ENCODE results near the gene PMPCA.
"Not testable (repeated sequence)": the region's sequence is repeated elsewhere in the genome, so short reads cannot be mapped to it uniquely, and the experiment has no call there.

The PMPCA gene

GRCh38 chr9:136412962-136413361 lies 2.5 kb downstream of the PMPCA start:
- DNase-seq (ENCODE audit: low spot score), result no peak

GRCh38 chr9:136416427-136416826 lies 6.0 kb downstream of the PMPCA start:
- no peak for DNase-seq (ENCODE audit: low spot score)

- no peak for DNase-seq (ENCODE audit: low spot score)
Observed at GRCh38 chr9:136416914-136417313, 6.5 kb downstream of the PMPCA start.

- no peak for DNase-seq (ENCODE audit: low spot score)
Observed at GRCh38 chr9:136418182-136419091, 8.0 kb downstream of the PMPCA start.

- DNase-seq (ENCODE audit: low spot score), result no peak
Observed at GRCh38 chr9:136419092-136419420, 8.6 kb downstream of the PMPCA start.

- DNase-seq (ENCODE audit: low spot score), result no peak
Observed at GRCh38 chr9:136421791-136422190, 11.3 kb downstream of the PMPCA start.

GRCh38 chr9:136422876-136423275 lies 12.4 kb downstream of the PMPCA start:
- no peak for DNase-seq (ENCODE audit: low spot score)

- DNase-seq (ENCODE audit: low spot score), result no peak
Observed at GRCh38 chr9:136423432-136424146, 13.1 kb downstream of the PMPCA start.

- no peak for DNase-seq (ENCODE audit: low spot score)
Observed at GRCh38 chr9:136424750-136425362, 14.4 kb downstream of the PMPCA start.

GRCh38 chr9:136425367-136425766 lies 14.9 kb downstream of the PMPCA start:
- DNase-seq (ENCODE audit: low spot score), result not testable (repeated sequence)

- no peak for DNase-seq (ENCODE audit: low spot score)
Observed at GRCh38 chr9:136426787-136427186, 16.3 kb downstream of the PMPCA start.

GRCh38 chr9:136429075-136429628 lies 18.7 kb downstream of the PMPCA start:
- DNase-seq (ENCODE audit: low spot score), result no peak

- DNase-seq (ENCODE audit: low spot score), result no peak
Observed at GRCh38 chr9:136429683-136430491, 19.4 kb downstream of the PMPCA start.

- DNase-seq (ENCODE audit: low spot score), result no peak
Observed at GRCh38 chr9:136430588-136431234, 20.3 kb downstream of the PMPCA start.

GRCh38 chr9:136431782-136432350 lies 21.4 kb downstream of the PMPCA start:
- no peak for DNase-seq (ENCODE audit: low spot score)

- DNase-seq (ENCODE audit: low spot score), result no peak
Observed at GRCh38 chr9:136432591-136432990, 22.1 kb downstream of the PMPCA start.

GRCh38 chr9:136433043-136433715 lies 22.7 kb downstream of the PMPCA start:
- DNase-seq (ENCODE audit: low spot score), result no peak

- no peak for DNase-seq (ENCODE audit: low spot score)
Observed at GRCh38 chr9:136433849-136434579, 23.6 kb downstream of the PMPCA start.

- DNase-seq (ENCODE audit: low spot score), result no peak
Observed at GRCh38 chr9:136434580-136435169, 24.2 kb downstream of the PMPCA start.

Measured in D341Med (cell line).